ENCODE measurements around the gene BRD4. TPM values are rescaled to one million over a fixed set of nuclear protein-coding genes. Genes with fewer than 3 reads are reported as not detected.

Gene BRD4
- total RNA-seq, 1 donor = 25.7 TPM

- no peak for TF ChIP-seq CTCF (IDR thresholded peaks at IDR 0.05; ENCODE audit: extremely low read depth, low read depth, low read length)
- no peak overlapping the region for H3K4me3 ChIP-seq (ENCODE audit: insufficient read depth, low read length)
- no peak overlapping the region for H2AFZ ChIP-seq (ENCODE audit: low read length)
- peaks cover 88% of the 10 kb centered on the region for H4K20me1 ChIP-seq (ENCODE audit: insufficient read depth, low read length)
- peaks cover 81% of the 10 kb centered on the region for H3K36me3 ChIP-seq (ENCODE audit: insufficient read depth, low read length)
- peak; percentile 15 for DNase-seq (ENCODE audit: insufficient read length, low spot score, missing footprints)
- H3K4me1 ChIP-seq (ENCODE audit: insufficient read depth, low read length) = peaks cover 19% of the 10 kb centered on the region
- H3K27ac ChIP-seq (ENCODE audit: low read depth, low read length) = peak overlapping the region; percentile 25
- H3K27me3 ChIP-seq (ENCODE audit: insufficient read depth, low read length) = no peaks in the 10 kb centered on the region
- peaks cover 92% of the 10 kb centered on the region for H3K79me2 ChIP-seq (ENCODE audit: insufficient read depth, low read length)
- no peaks in the 10 kb centered on the region for H3K9me3 ChIP-seq (ENCODE audit: low read depth, low read length)
- H3K4me2 ChIP-seq (ENCODE audit: insufficient read depth, low read length) = no peak overlapping the region
These were observed 68.9 kb downstream of the BRD4 start for GRCh38 chr19:15263361-15263985.

GRCh38 chr19:15262011-15262410 lies 70.3 kb downstream of the BRD4 start:
- peaks cover 84% of the 10 kb centered on the region for H4K20me1 ChIP-seq (ENCODE audit: insufficient read depth, low read length)
- no peaks in the 10 kb centered on the region for H3K27me3 ChIP-seq (ENCODE audit: insufficient read depth, low read length)
- no peak overlapping the region for H3K4me2 ChIP-seq (ENCODE audit: insufficient read depth, low read length)
- peaks cover 86% of the 10 kb centered on the region for H3K36me3 ChIP-seq (ENCODE audit: insufficient read depth, low read length)
- H3K9me3 ChIP-seq (ENCODE audit: low read depth, low read length) = no peaks in the 10 kb centered on the region
- H3K4me3 ChIP-seq (ENCODE audit: insufficient read depth, low read length) = no peak overlapping the region
- peaks cover 13% of the 10 kb centered on the region for H3K4me1 ChIP-seq (ENCODE audit: insufficient read depth, low read length)
- TF ChIP-seq CTCF (IDR thresholded peaks at IDR 0.05; ENCODE audit: extremely low read depth, low read depth, low read length) = no peak
- no peak overlapping the region for H3K27ac ChIP-seq (ENCODE audit: low read depth, low read length)
- peak; percentile 51 for DNase-seq (ENCODE audit: insufficient read length, low spot score, missing footprints)
- no peak overlapping the region for H2AFZ ChIP-seq (ENCODE audit: low read length)
- H3K79me2 ChIP-seq (ENCODE audit: insufficient read depth, low read length) = peaks cover 90% of the 10 kb centered on the region

GRCh38 chr19:15260939-15261338 lies 71.4 kb downstream of the BRD4 start:
- TF ChIP-seq CTCF (IDR thresholded peaks at IDR 0.05; ENCODE audit: extremely low read depth, low read depth, low read length) = peak; percentile 42
- peak overlapping the region; percentile 41 for H3K27ac ChIP-seq (ENCODE audit: low read depth, low read length)
- H3K79me2 ChIP-seq (ENCODE audit: insufficient read depth, low read length) = peaks cover 91% of the 10 kb centered on the region
- H3K27me3 ChIP-seq (ENCODE audit: insufficient read depth, low read length) = no peaks in the 10 kb centered on the region
- no peak overlapping the region for H3K4me3 ChIP-seq (ENCODE audit: insufficient read depth, low read length)
- no peaks in the 10 kb centered on the region for H3K9me3 ChIP-seq (ENCODE audit: low read depth, low read length)
- H3K4me1 ChIP-seq (ENCODE audit: insufficient read depth, low read length) = peaks cover 5% of the 10 kb centered on the region
- H2AFZ ChIP-seq (ENCODE audit: low read length) = no peak overlapping the region
- H3K4me2 ChIP-seq (ENCODE audit: insufficient read depth, low read length) = no peak overlapping the region
- H4K20me1 ChIP-seq (ENCODE audit: insufficient read depth, low read length) = peaks cover 80% of the 10 kb centered on the region
- DNase-seq (ENCODE audit: insufficient read length, low spot score, missing footprints) = peak; percentile 83
- H3K36me3 ChIP-seq (ENCODE audit: insufficient read depth, low read length) = peaks cover 88% of the 10 kb centered on the region

GRCh38 chr19:15259907-15260306 lies 72.4 kb downstream of the BRD4 start:
- Histone ChIP-seq H3K4me2 (ENCODE audit: insufficient read depth, low read length) (no peak overlapping the region), H4K20me1 (ENCODE audit: insufficient read depth, low read length) (peaks cover 75% of the 10 kb centered on the region), H3K79me2 (ENCODE audit: insufficient read depth, low read length) (peaks cover 92% of the 10 kb centered on the region), H3K4me3 (ENCODE audit: insufficient read depth, low read length) (no peak overlapping the region), H3K27me3 (ENCODE audit: insufficient read depth, low read length) (no peaks in the 10 kb centered on the region), H3K36me3 (ENCODE audit: insufficient read depth, low read length) (peaks cover 94% of the 10 kb centered on the region), H3K27ac (ENCODE audit: low read depth, low read length) (no peak overlapping the region), H2AFZ (ENCODE audit: low read length) (no peak overlapping the region), H3K9me3 (ENCODE audit: low read depth, low read length) (no peaks in the 10 kb centered on the region), H3K4me1 (ENCODE audit: insufficient read depth, low read length) (no peaks in the 10 kb centered on the region)
- DNase-seq (ENCODE audit: insufficient read length, low spot score, missing footprints) = peak; percentile 38
- no peak for TF ChIP-seq CTCF (IDR thresholded peaks at IDR 0.05; ENCODE audit: extremely low read depth, low read depth, low read length)

Data from osteoblast (primary cell).